Measurements from ENCODE around the gene SCO2.
A peak's percentile ranks its signal among the peaks of the same experiment; 100 is the strongest.

Gene SCO2

GRCh38 chr22:50518606-50519005 lies 6.8 kb downstream of the SCO2 start:
- ATAC-seq: no peak

DNA sequence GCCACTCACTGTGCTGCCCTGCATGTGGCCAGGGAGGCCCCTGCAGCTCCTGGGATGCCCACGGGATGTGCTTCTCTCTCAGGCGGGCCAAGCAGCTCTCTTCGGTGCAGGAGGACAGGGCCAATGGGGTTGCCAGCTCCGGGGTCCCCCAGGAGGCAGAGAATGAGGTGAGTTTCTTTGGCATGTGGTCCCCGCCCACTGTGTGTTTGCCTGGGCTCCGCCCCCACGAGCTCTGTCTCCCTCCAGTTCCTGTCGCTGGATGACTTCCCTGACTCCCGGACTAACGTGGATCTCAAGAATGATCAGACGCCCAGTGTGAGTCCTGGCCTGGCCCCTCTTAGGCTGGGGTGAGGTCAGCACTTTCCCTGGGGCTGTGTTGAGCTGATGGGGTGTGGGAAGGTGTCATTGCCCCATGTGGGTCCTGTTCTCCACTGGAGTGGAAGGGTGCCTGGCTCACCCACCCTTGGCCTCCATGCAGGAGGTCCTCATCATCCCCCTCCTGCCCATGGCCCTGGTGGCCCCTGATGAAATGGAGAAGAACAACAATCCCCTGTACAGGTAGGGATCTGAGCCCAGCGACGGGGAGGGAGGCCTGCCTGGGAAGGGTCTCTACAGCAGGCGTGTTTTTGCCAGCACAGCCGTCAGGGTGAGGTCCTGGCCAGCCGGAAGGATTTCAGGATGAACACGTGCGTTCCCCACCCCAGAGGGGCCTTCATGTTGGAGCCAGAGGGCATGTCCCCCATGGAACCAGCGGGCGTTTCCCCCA lies 7.7 kb downstream of the SCO2 start:
- no peak for ATAC-seq

DNA sequence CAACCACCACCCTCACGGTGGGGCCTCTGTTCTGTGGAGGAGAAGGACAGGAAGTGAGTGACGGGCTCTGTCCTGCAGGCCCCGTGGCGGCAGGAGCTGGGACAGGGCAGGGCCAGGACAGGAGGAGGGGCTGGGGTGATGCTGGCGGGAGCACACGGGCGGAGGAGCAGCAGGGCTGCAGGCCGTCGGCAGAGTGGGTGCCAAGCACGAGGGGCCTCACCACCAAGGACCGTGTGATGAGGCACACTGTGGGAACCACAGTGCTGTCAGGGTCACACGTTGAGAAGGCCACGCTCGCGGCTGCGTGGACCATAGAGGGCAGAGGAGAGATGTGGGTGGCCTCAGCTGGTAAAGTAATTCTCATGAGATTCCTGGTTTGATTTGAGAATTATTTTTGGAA lies 8.5 kb downstream of the SCO2 start:
- no peak for ATAC-seq

DNA sequence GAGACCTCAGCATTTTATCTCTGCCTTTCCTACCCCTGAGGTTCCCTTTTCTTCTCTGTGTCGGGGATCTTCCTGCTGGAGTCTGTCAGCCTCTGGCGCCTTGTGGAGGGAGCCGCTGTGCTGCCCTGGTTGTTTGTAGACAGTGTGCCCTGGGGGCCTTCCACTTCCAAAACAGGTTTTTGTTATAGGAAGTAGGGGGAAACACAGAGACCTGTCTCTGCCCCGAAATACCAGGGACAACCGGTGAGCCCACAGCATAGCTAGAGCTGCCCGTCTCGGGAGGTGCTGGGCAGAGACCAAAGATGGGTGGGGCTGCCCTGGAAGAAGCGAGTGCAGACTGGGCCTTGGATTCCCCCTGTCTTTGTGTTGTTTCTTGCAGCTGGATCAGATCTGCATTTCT lies 9.3 kb downstream of the SCO2 start:
- ATAC-seq: no peak

GRCh38 chr22:50513175-50513574 lies 12.2 kb downstream of the SCO2 start:
- ATAC-seq: no peak

DNA sequence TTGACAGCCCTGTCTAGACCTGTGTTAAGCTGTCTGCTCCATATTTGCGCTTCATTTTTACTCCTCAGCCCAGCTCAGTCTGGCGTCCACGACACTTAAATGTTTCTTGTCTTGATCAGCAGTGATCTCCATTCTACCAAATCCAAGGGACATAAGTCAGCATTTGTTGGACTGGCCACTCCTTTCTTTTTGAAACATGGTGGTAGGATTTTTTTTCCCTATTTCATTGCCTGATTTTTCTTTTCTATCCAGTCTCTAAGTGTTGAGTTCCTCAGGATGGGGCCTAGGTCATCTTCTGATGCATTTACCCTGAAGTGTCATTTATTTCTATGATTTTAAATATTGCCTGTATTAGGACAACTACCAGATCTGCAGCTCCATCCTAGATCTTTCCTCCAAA lies 16.5 kb downstream of the SCO2 start:
- no peak for ATAC-seq

DNA sequence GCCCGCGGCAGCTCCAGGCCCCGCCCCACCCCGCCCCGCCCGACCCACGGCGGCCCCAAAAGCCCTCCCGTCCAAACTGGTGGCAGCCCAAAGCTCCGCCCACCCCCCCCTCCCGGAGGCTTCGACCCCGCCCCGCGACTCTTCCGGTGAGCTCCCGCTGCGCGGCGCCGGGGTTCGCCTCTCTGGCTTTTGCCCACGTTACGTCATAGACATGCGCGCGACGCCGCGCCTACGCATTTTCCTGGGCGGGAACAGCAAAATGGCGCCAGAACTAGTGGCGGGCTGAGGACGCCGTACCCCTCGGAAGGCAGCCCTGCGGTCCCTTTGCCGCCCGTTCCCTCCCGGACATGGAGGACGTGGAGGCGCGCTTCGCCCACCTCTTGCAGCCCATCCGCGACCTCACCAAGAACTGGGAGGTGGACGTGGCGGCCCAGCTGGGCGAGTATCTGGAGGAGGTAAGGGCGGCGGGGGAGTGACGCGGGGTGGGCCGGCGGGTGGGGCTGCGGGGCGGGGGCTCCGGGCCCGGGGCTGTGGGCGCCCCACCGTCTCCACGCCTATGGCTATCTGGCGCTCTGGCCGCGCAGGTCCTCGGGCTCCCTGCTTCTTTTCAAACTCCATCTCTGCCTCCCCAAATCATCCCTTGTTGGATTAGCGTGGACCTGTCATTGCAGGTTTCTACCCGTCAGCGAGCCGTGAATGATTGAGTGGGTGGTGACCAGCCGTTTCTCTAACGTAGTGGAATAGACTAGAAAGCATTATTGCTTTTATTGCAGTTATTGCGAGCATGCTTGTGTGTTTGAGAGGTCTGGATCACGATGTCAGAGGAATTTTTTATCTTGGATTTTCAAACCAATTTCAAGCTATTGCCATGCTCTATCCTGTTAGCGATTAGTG lies 17.2 kb downstream of the SCO2 start, which contains the start of gene NCAPH2:
NCAPH2 (plus strand) TSS at position 234 of the 894 bp plus-strand sequence; CDS start at position 348, 114 bp downstream.
- ATAC-seq: peak; percentile 67 to 79

- ATAC-seq: peak; percentile 78 to 80
Measured at GRCh38 chr22:50507421-50507990, 17.9 kb downstream of the SCO2 start, which contains the start of gene LMF2. LMF2 (minus strand) TSS chr22:50507702; CDS start chr22:50507675, 27 bp downstream.

DNA sequence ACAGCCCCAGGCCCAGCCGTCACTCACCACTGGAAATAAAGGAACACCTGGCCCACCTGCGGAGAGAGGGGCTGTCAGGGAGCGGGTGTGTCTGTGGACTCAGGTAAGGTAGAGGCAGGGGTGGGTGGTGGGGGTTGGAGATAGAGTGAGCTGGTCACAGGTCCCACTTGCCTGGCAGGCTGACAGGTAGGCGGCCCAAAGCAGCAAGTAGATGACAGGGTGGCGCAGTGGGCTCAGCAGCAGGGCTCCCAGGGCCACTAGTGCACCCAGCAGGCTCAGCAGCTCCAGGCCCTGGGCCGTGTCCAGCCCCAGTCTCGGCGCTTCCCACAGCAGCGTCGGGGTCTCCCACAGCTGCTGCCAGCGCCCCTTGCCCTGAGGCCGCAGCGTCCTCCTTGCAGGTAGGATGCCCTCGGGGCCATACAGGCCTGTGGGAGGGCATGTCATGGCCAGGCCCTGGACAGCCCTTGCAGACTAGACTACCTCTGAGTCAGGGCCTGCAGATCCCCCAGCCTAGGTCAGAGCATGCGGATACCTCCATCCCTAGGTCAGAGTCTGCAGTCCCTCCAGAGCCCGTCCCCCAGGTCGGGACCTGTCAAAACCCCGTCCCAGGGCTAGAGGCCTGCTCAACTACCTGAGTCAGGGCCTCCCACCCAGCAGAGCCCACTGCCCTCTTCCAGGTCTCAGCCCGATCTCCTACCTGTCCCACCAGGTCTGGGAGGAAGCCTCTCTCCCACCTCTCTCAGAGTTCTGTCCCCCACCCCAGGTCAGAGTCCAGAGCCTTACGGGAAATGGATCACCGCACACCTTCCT lies 18.6 kb downstream of the SCO2 start:
- ATAC-seq: no peak

DNA sequence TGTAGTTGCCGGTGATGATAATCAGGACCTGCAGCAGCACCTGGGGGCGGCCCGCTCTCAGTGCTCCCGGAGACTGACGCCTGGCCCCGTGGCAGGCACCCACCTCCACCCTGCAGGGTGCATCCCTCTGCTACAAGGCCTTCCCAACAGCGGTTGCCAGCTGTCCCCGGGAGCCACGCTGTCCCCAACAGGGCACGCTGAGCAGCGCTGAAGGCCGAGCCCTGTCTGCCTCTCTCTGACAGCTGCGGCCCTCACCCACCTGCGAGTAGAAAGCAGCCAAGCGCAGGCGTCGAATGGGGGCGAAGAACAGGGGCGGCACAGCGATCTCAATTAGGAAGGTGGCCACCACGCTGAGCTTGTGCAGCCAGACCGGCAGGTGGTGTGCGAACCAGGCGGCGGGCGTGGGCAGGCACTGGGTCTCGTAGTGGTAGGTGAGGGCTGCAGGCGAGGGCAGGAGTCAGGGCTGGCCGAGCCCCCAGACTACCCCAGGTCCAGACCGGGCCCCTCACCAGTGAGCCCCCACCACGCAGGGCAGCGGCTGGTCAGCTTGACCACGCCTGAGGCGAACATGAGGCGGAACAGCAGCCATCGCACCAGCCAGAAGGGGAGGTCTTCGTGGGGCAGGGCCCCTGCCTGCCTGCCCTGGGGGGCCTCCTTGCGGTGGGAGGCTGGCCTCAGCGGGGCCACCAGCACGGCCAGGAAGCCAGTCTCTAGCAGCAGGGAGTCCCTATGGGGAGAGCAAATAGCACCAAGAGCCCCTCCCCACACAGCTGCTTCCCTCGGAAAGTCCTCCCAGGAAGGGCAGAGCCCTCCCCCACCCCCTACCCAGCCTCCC lies 19.4 kb downstream of the SCO2 start:
- no peak for ATAC-seq

DNA sequence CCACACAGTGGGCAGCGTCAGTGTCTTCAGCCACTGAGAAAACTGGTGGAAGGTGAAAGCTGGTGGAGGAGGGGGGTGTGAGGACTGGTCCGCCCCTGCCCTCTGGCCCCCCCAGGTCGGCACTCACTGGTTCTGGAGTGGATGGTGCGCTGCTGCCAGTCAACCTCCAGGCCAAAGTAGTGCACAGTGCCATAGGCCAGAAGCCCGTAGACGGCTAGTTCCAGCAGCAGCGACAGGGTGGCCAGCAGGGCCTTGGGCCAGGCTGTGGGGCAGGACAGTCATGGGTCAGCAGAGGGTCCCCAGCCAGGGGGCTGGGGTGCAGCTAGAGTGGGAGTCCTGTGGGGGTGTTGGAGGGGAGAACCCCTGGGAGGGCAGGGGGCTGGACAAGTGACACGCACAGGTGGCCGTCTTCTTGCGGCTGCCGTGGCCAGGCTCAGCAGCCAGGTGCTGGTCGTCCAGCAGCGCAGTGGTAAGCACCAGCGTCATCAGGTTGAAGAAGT lies 20.1 kb downstream of the SCO2 start:
- ATAC-seq: no peak

DNA sequence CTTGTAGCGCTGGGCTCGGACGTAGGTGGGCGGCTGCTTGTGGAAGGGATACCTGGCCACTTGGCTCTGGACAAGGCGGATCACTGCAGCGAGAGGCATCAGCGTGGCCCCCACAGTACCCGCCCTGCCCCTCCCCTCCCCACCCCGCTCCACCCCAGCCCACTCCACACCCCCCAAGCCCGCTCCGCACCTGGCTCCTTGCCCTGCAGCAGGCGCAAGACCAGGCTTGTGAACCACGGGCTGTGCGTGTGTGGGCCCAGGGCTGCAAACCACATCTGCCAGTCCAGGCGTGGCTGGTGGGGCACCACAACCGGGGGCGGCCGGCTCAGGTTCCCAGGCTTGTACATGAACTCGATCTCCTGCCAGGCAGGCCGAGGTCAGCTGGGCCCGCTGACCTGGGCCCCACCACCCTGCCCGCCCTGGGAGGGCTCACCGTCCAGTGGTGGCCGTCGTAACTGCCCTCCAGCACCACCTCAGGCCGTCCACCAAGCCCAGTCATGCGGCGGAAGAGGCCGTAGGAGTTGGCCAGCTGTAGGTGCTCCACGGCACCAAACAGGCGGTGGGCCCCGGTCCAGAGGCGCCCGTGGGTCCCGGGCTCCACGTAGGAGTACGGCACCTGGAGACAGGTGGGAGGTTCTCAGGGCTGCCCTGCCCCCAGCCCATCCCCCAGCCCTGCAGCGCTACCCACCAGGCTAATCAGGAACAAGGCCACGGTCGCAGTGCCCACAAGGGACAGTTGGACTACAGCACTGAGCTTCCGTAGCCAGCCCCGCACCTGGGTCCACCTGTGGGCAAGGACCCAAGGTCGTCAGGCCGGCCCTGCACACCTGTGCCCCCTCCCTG lies 20.8 kb downstream of the SCO2 start:
- ATAC-seq: no peak

GRCh38 chr22:50503475-50504145 lies 21.8 kb downstream of the SCO2 start:
- no peak for ATAC-seq

DNA sequence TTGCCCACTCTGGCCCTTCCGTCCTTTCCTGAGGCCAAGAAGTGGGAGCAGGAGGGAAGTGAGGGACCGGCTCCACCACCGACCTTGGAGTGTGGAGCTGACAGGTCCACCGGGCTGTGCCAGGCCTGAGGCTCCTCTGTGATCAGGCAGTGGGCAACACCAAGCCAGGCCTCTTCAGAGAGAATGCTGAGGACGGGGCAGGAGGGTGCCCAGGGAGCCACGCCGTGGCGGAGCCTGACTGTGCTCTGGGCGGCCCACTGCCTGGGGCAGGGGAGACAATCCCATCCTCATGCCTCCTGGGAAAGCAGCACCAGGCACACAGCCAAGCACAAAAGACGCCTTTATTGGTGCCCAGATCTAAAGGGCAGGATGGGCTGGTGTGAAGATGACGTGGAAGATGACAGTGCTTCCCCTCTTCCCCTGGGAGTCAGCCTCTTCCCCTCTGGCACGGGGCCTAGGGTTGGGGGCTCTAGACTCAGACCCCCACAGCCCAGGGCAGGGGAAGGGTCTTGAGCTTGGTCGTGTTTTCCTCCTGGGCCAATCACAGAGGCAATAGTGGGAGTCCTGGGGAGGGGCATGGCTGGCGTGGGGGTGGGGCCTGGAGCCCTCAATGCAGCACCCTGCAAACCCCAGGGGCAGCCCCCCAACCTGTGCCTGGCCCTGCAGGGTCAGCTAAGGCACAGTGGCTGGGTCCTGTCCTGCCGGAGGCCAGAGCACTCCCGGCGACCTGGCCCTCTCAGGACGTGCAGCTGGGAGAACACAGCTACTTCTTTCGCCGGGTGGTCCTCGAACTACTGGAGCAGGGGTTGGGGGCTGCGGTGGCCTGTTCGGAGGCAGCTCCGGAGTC lies 22.5 kb downstream of the SCO2 start:
- ATAC-seq: no peak

DNA sequence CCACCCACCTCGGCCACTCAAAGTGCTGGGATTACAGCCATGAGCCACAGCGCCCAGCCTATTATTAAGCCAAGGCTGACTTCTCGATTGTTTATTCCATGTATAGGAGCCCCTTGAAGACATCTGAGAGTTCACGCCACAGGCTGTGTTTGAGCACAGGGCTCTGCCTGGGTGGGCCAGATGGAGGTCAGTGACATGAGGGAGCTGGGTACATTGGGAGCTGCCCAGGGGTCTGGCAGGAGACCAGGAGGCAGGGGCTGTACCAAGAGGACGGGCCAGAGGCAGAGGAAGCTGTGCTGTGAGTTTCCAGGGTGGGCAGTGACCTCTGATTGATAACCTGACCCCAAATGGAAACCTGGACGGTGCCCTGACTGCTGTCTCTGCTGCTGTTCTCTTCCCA lies 23.3 kb downstream of the SCO2 start:
- no peak for ATAC-seq

GRCh38 chr22:50500452-50500851 lies 24.9 kb downstream of the SCO2 start:
- no peak for ATAC-seq

- ATAC-seq: peak; percentile 84 to 90
Measured at GRCh38 chr22:50498322-50498890, 27.0 kb downstream of the SCO2 start.

DNA sequence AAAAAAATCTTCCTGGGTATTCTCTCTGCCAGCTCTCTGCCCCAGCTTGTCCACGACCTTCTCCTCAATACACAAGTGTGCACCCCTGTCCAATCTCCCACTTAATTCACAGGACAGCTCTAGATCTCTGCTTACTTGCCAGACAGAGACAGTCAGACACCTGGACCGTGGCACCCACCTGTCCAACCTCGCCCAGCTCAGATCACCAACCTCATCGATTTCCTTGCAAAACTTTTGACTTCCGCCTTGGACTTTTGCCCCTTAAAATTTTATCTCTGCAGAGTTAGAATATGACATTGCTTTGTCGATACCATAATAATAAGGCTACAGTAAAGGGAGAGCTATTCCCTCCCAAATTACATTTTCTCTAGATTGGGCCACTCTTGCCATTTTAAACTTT lies 28.3 kb downstream of the SCO2 start:
- ATAC-seq: no peak
